HepG2 (cell line): ENCODE measurements around the gene ECPAS. TPM values are rescaled to one million over a fixed set of nuclear protein-coding genes. Genes with fewer than 3 reads are reported as not detected.

Experiments
- ATAC-seq: fragments of 200-7000 bp; cut with Tn5 transposase; 3 replicates; pipeline ENCODE4 v1.9.1; 2020; ENCODE audit warnings: mild to moderate bottlenecking, moderate library complexity
- BruUV-seq: library from RNA; stranded (reverse); fragments of 400-500 nt; replicated peaks from 2 replicates; lab custom pipeline; 2021; lab: Mats Ljungman, UMichigan
- CTCF ChIA-PET: fragments of 300-600 bp; formaldehyde crosslinking; extraction: SDS; loops from one replicate; lab custom pipeline; 2021; ENCODE audit warnings: low total read pairs, inconsistent platforms, low intra/inter-chr PET ratio; lab: Yijun Ruan, JAX
- POLR2A ChIA-PET: fragments of 350-600 bp; sonication (Branson Sonifier 250); formaldehyde crosslinking; loops from one replicate; lab custom pipeline; 2020; ENCODE audit warnings: antibody characterized with exemption, inconsistent platforms; lab: Yijun Ruan, JAX
- DNase-seq: peaks from one replicate; pipeline ENCODE4 v3.0.0-alpha.2; 2015; ENCODE audit warnings: low spot score
- FAIRE-seq: peaks from 3 replicates; lab custom pipeline; 2011; peaks lifted over from hg19 to GRCh38; lab: Jason Lieb, UNC
- H2AFZ ChIP-seq: one replicate; pipeline ENCODE4 v1.6.1; 2011; ENCODE audit warnings: low read length, inconsistent platforms
- H3K27ac ChIP-seq: fragments of 300-600 bp; 3 replicates; pipeline ENCODE4 v1.8.0; 2011; ENCODE audit warnings: mixed run types, mild to moderate bottlenecking, mixed read lengths, low read length, inconsistent platforms; ENCODE audit not compliant: insufficient read depth; ENCODE audit errors: extremely low read length
- H3K27me3 ChIP-seq, 2 experiments: fragments of 200-600 bp in 1 of 2; 2 replicates in 1 of 2; 3 replicates in 1 of 2; pipeline versions ENCODE4 v1.6.0 to v1.8.0; 2011; ENCODE audit warnings: low read length in 2 of 2, mild to moderate bottlenecking in 2 of 2, moderate library complexity in 2 of 2, inconsistent platforms in 1 of 2; ENCODE audit not compliant: insufficient read depth in 2 of 2, control insufficient read depth in 1 of 2
- H3K36me3 ChIP-seq, 2 experiments: fragments of 200-600 bp in 1 of 2; replicated peaks in 1 of 2; 2 replicates in 1 of 2; 3 replicates in 1 of 2; pipeline versions ENCODE4 v1.5.1 to v1.8.0; 2011; ENCODE audit warnings: low read length in 2 of 2, inconsistent platforms in 1 of 2; ENCODE audit not compliant: insufficient read depth in 2 of 2, control insufficient read depth in 1 of 2
- H3K4me1 ChIP-seq: 2 replicates; pipeline ENCODE4 v1.5.1; 2012; ENCODE audit warnings: low read length, inconsistent platforms; ENCODE audit not compliant: insufficient read depth
- H3K4me2 ChIP-seq: 2 replicates; pipeline ENCODE4 v1.6.0; 2011; ENCODE audit warnings: low read depth, low read length, inconsistent platforms
- H3K4me3 ChIP-seq, 3 experiments: fragments of 200-600 bp in 1 of 3; sonication (generic), shearing (Covaris generic) in 1 of 3; replicated peaks in 1 of 3; 2 replicates each; pipeline ENCODE4 v1.5.1; 2011 to 2016; ENCODE audit warnings: low read length in 3 of 3, inconsistent platforms in 2 of 3, low read depth in 2 of 3, mild to moderate bottlenecking in 2 of 3, control low read depth in 1 of 3, mixed read lengths in 1 of 3; ENCODE audit not compliant: insufficient read depth in 1 of 3
- H3K79me2 ChIP-seq: one replicate; pipeline ENCODE4 v1.6.1; 2011; ENCODE audit warnings: low read length, inconsistent platforms; ENCODE audit not compliant: insufficient read depth
- H3K9ac ChIP-seq: 2 replicates; pipeline ENCODE4 v1.6.0; 2011; ENCODE audit warnings: mild to moderate bottlenecking, low read depth, low read length, inconsistent platforms; ENCODE audit not compliant: insufficient read depth
- H3K9me3 ChIP-seq: 2 replicates; pipeline ENCODE4 v1.5.1; 2012; ENCODE audit warnings: mild to moderate bottlenecking, low read length
- H4K20me1 ChIP-seq: 2 replicates; pipeline ENCODE4 v1.6.0; 2011; ENCODE audit warnings: inconsistent platforms, mild to moderate bottlenecking, low read length, moderate library complexity; ENCODE audit not compliant: insufficient read depth
- BCL3 ChIP-seq: sonication (generic); formaldehyde crosslinking; IDR thresholded peaks from 2 replicates; pipeline ENCODE4 v1.5.1; 2020; ENCODE audit warnings: mild to moderate bottlenecking, missing genetic modification reagents, moderate library complexity
- HNRNPLL ChIP-seq: fragments of 200-400 bp; formaldehyde crosslinking; IDR thresholded peaks from 2 replicates; pipeline ENCODE4 v1.6.1; 2017; ENCODE audit warnings: mild to moderate bottlenecking, low read depth, low read length; ENCODE audit not compliant: poor library complexity, severe bottlenecking
- RBM22 ChIP-seq: fragments of 200-400 bp; formaldehyde crosslinking; optimal IDR thresholded peaks from 2 replicates; pipeline ENCODE3; 2017; ENCODE audit warnings: mild to moderate bottlenecking, low read length, moderate library complexity
- STAT6 ChIP-seq: sonication (generic); formaldehyde crosslinking; IDR thresholded peaks from 2 replicates; pipeline ENCODE4 v1.4.0; 2020; ENCODE audit warnings: missing genetic modification reagents, mild to moderate bottlenecking, borderline replicate concordance
- XRCC5 ChIP-seq: fragments of 200-400 bp; formaldehyde crosslinking; optimal IDR thresholded peaks from 2 replicates; pipeline ENCODE3; 2017; ENCODE audit warnings: mild to moderate bottlenecking, low read length
- WGBS: methylation state at CpG from one replicate; pipeline ENCODE4 v1.1.6; 2017; ENCODE audit warnings: low lambda C conversion rate; 5-methylcytosine and 5-hydroxymethylcytosine counted together
- in situ Hi-C: cut with HindIII; loops from 2 replicates; pipeline ENCODE4 v1.10.0; 2017; ENCODE audit warnings: low pct_unique_long_range_greater_than_20kb; ENCODE audit not compliant: extremely low pct_ligation_motif_present
- intact Hi-C: fragments of 100-400 bp; cut with micrococcal nuclease; formaldehyde crosslinking; loops from one replicate; pipeline ENCODE4 v1.10.0; 2022; ENCODE audit not compliant: unreplicated experiment
- polyA plus RNA-seq, 8 experiments: library from polyadenylated mRNA; depleted of rRNA in 3 of 8; stranded (reverse) in 7 of 8; unstranded in 1 of 8; fragments of >200 nt; fragmentation: Illumina TruSeq in 4 of 8; extraction: Trizol in 4 of 8; gene quantifications; 2 replicates each; pipeline versions ENCODE4 v1.2.1 to v1.2.3, GENCODE V29; 2011 to 2016; ENCODE audit warnings: low read depth in 4 of 8, missing spikeins in 1 of 8, mixed read lengths in 1 of 8; ENCODE audit not compliant: insufficient read depth in 1 of 8
- total RNA-seq, 5 experiments: library from RNA; depleted of rRNA; stranded (reverse); fragments of >200 nt; fragmentation: Illumina TruSeq; extraction: Trizol; gene quantifications; 2 replicates each; pipeline ENCODE4 v1.2.3, GENCODE V29; 2016; ENCODE audit warnings: low read depth in 1 of 5

The ECPAS gene
- total and polyA plus RNA-seq, 2 of the 13 experiments (the other 11 are each of a cell fraction or from before 2014, with no cell fraction given): 35.3 to 58.0 TPM

- WGBS: 98% methylated on average over 5 of the region's 5 CpGs
- no peaks in the 10 kb centered on the region for H4K20me1 ChIP-seq
- intact Hi-C loops: loop anchor here (10.0 kb wide), 1 partner anchor 1952 kb away; no protein-coding TSS in a partner anchor
- BruUV-seq: no TSS peak
- peaks cover 5 to 37% of the 10 kb centered on the region in 2 experiments; a peak in 4 of 5 replicates for H3K36me3 ChIP-seq
- no peak for ATAC-seq
- DNase-seq: no peak
- H3K9me3 ChIP-seq: no peaks in the 10 kb centered on the region
- H3K9ac ChIP-seq: no peak overlapping the region
- H3K4me1 ChIP-seq: no peaks in the 10 kb centered on the region
- TF ChIP-seq XRCC5 (no peak), HNRNPLL (no peak), BCL3 (CRISPR knock-in tag) (no peak)
- no peak overlapping the region for H3K27ac ChIP-seq
- H3K4me3 ChIP-seq: no peak overlapping the region
- FAIRE-seq: no peak
- ChIA-PET POLR2A (no interaction called here), CTCF (no interaction called here)
- no peak overlapping the region for H3K4me2 ChIP-seq
- no peak overlapping the region for H2AFZ ChIP-seq
- in situ Hi-C loops: no loop called here
- H3K79me2 ChIP-seq: no peaks in the 10 kb centered on the region
- H3K27me3 ChIP-seq: no peaks in the 10 kb centered on the region
These were observed 121.7 kb downstream of the ECPAS start for GRCh38 chr9:111362526-111362925.

- no peak overlapping the region for H3K9ac ChIP-seq
- ATAC-seq: no peak
- H3K4me3 ChIP-seq: no peak overlapping the region
- TF ChIP-seq RBM22 (peak; percentile 56), STAT6 (no peak)
- WGBS: 93% methylated on average over 2 of the region's 2 CpGs
- POLR2A ChIA-PET: no interaction called here
- FAIRE-seq: no peak
- no peak overlapping the region for H3K27ac ChIP-seq
- no peaks in the 10 kb centered on the region for H4K20me1 ChIP-seq
- H3K27me3 ChIP-seq: no peaks in the 10 kb centered on the region
- no peak overlapping the region for H2AFZ ChIP-seq
- no peaks in the 10 kb centered on the region for H3K9me3 ChIP-seq
- no peaks in the 10 kb centered on the region for H3K79me2 ChIP-seq
- no TSS peak for BruUV-seq
- H3K4me2 ChIP-seq: no peak overlapping the region
- DNase-seq: no peak
- CTCF ChIA-PET: no interaction called here
- in situ Hi-C loops: no loop called here
- intact Hi-C loops: loop anchor here (10.0 kb wide), 1 partner anchor 1954 kb away; no protein-coding TSS in a partner anchor
- no peaks in the 10 kb centered on the region for H3K4me1 ChIP-seq
- peaks cover 5 to 25% of the 10 kb centered on the region in 2 experiments; a peak in 4 of 5 replicates for H3K36me3 ChIP-seq
These were observed 123.3 kb downstream of the ECPAS start for GRCh38 chr9:111360881-111361280.
